ENCODE data around the gene LIPC. TPM values are rescaled to one million over a fixed set of nuclear protein-coding genes. Genes with fewer than 3 reads are reported as not detected.

Gene LIPC
- total and polyA plus RNA-seq, 10 donors, result 0.47 to 2.5 (median 1.0) TPM

- intact Hi-C loops (cut with DNase I; ENCODE audit: low total_unique reads), result no loop called here
- H3K4me1 ChIP-seq, result peaks cover 0 to 11% (median 0%) of the 10 kb centered on the region in 6 donors
- DNase-seq, result no peak
- no peaks in the 10 kb centered on the region for H3K9me3 ChIP-seq
- no peaks in the 10 kb centered on the region for H3K27me3 ChIP-seq (replicated peaks in 1 of 7)
- TF ChIP-seq CTCF (IDR thresholded peaks at IDR 0.05 in 8 of 11, conservative IDR thresholded peaks at IDR 0.05 in 3 of 11), result no peak
- no peak for TF ChIP-seq POLR2A (IDR thresholded peaks at IDR 0.05)
- TF ChIP-seq POLR2AphosphoS5 (IDR thresholded peaks at IDR 0.05), result no peak
- H3K36me3 ChIP-seq, result peaks cover 0 to 59% (median 15%) of the 10 kb centered on the region in 6 donors
- no peak overlapping the region for H3K27ac ChIP-seq
- 44 to 95% (median 88%) methylated on average over 1 of the region's 1 CpG for WGBS, 5 donors
- no peak overlapping the region for H3K4me3 ChIP-seq
Measured at GRCh38 chr15:58593870-58594269, 162.1 kb downstream of the LIPC start.

- WGBS, 5 donors, result 92 to 98% (median 95%) methylated on average over 1 of the region's 1 CpG
- H3K4me1 ChIP-seq, result peaks cover 0 to 11% (median 0%) of the 10 kb centered on the region in 6 donors
- H3K4me3 ChIP-seq, result no peak overlapping the region
- TF ChIP-seq POLR2A (IDR thresholded peaks at IDR 0.05) (no peak), POLR2AphosphoS5 (IDR thresholded peaks at IDR 0.05) (no peak)
- peaks cover 0 to 68% (median 20%) of the 10 kb centered on the region in 6 donors for H3K36me3 ChIP-seq
- H3K9me3 ChIP-seq, result no peaks in the 10 kb centered on the region
- DNase-seq, result no peak
- no peak overlapping the region for H3K27ac ChIP-seq
- intact Hi-C loops (cut with DNase I; ENCODE audit: low total_unique reads), result no loop called here
- no peaks in the 10 kb centered on the region for H3K27me3 ChIP-seq (replicated peaks in 1 of 7)
Measured at GRCh38 chr15:58594898-58595297, 163.1 kb downstream of the LIPC start.

GRCh38 chr15:58595516-58596263 lies 163.9 kb downstream of the LIPC start:
- Histone ChIP-seq H3K4me1 (peaks cover 0 to 11% (median 0%) of the 10 kb centered on the region in 6 donors), H3K27me3 (replicated peaks in 1 of 7) (no peaks in the 10 kb centered on the region), H3K9me3 (no peaks in the 10 kb centered on the region), H3K27ac (no peak overlapping the region), H3K36me3 (peaks cover 0 to 73% (median 20%) of the 10 kb centered on the region in 6 donors), H3K4me3 (no peak overlapping the region)
- 71 to 90% (median 84%) methylated on average over 3 of the region's 3 CpGs for WGBS, 5 donors
- no peak for TF ChIP-seq POLR2A (IDR thresholded peaks at IDR 0.05)
- no peak for TF ChIP-seq CTCF (IDR thresholded peaks at IDR 0.05 in 8 of 11, conservative IDR thresholded peaks at IDR 0.05 in 3 of 11)
- no peak for TF ChIP-seq POLR2AphosphoS5 (IDR thresholded peaks at IDR 0.05)
- intact Hi-C loops (cut with DNase I; ENCODE audit: low total_unique reads), result no loop called here
- no peak for DNase-seq

GRCh38 chr15:58597943-58598828 lies 166.4 kb downstream of the LIPC start:
- TF ChIP-seq POLR2A (IDR thresholded peaks at IDR 0.05) (no peak), POLR2AphosphoS5 (IDR thresholded peaks at IDR 0.05) (no peak), CTCF (IDR thresholded peaks at IDR 0.05 in 8 of 11, conservative IDR thresholded peaks at IDR 0.05 in 3 of 11) (no peak)
- peaks cover 0 to 94% (median 24%) of the 10 kb centered on the region in 6 donors for H3K36me3 ChIP-seq
- H3K27me3 ChIP-seq (replicated peaks in 1 of 7), result no peaks in the 10 kb centered on the region
- H3K27ac ChIP-seq, result peak overlapping the region in 3 of 8 donors; percentile 38 to 53 (median 47)
- H3K9me3 ChIP-seq, result no peaks in the 10 kb centered on the region
- DNase-seq, result no peak
- WGBS, 5 donors, result 79 to 89% (median 82%) methylated on average over 4 of the region's 4 CpGs
- peaks cover 0 to 11% (median 0%) of the 10 kb centered on the region in 6 donors for H3K4me1 ChIP-seq
- no peak overlapping the region for H3K4me3 ChIP-seq
- intact Hi-C loops (cut with DNase I; ENCODE audit: low total_unique reads), result no loop called here

Measured in spleen (tissue), 11 donors.